ENCODE data around the gene KLK2.

GRCh38 chr19:50843701-50844221 is 29.5 kb upstream of the KLK2 start:
- TF ChIP-seq, protein P1, sequence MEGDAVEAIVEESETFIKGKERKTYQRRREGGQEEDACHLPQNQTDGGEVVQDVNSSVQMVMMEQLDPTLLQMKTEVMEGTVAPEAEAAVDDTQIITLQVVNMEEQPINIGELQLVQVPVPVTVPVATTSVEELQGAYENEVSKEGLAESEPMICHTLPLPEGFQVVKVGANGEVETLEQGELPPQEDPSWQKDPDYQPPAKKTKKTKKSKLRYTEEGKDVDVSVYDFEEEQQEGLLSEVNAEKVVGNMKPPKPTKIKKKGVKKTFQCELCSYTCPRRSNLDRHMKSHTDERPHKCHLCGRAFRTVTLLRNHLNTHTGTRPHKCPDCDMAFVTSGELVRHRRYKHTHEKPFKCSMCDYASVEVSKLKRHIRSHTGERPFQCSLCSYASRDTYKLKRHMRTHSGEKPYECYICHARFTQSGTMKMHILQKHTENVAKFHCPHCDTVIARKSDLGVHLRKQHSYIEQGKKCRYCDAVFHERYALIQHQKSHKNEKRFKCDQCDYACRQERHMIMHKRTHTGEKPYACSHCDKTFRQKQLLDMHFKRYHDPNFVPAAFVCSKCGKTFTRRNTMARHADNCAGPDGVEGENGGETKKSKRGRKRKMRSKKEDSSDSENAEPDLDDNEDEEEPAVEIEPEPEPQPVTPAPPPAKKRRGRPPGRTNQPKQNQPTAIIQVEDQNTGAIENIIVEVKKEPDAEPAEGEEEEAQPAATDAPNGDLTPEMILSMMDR (IDR thresholded peaks at IDR 0.05), result no peak
- TF ChIP-seq POLR2A (IDR thresholded peaks at IDR 0.05), result no peak

Measured in right lobe of liver (tissue), 4 donors.